ENCODE results near the gene AFAP1. TPM values are rescaled to one million over a fixed set of nuclear protein-coding genes. Genes with fewer than 3 reads are reported as not detected.

The AFAP1 gene
- total RNA-seq, 1 experiment from 2014 or later = 42.1 TPM

DNA sequence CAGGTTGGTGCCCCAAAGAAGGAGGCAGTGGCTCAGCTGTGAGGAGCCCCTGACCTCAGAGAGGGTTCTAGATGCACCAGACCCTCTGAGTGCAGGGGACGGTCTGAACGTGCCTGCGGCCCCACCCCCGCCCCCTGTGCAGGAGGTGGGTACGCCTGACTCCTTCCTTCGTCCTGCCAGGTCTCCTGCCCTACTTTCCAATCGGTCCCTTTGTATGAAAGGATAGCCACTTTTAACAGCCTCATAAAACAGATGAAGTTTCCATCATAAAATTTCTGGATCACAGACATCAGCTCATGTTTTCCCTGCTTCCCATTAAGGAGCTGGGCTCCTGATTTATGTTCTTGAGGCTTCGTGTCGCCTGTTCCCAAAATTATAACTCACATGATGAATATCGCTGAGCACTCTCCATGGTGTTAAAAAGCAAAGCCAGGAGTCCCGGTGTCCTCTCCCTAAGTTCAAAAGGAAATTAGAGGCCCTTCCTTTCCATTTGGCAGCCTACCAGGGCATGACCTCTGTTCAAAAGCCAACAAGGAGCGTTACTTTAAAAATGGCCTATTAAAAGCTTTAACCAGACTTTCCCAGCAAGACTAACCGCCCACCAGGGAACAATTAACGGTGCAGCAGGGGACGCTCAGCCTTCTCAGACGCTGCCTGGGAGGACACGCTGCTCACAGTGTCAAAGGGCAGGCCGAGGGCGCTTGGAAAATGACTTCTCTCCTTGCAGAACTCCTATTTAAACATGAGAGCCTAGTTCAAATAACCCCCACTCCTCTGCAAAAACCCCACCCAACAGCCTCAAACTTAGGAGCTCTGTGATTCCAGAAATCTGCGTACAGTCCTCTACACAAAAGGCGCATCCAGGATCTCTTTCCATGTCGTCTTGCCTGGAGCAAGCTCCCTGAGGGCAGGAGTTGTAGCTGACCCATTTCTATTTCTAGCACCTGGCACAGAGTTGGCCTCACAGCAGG is 181.9 kb downstream of the AFAP1 start:
- no peaks in the 10 kb centered on the region for H3K79me2 ChIP-seq (ENCODE audit: low read length)
- no peaks in the 10 kb centered on the region for H3K9me2 ChIP-seq (replicated peaks; ENCODE audit: low read length)
- ChIA-PET POLR2A (ENCODE audit: unreplicated experiment) (no interaction called here), CTCF (interaction anchor here (0.7 kb wide), 1 partner anchor 46 kb away, joined by 3 read pairs; no protein-coding TSS in a partner anchor)
- peaks cover 20% of the 10 kb centered on the region for H3K4me1 ChIP-seq (ENCODE audit: insufficient read depth, low read length)
- no peaks in the 10 kb centered on the region for H3F3A ChIP-seq (ENCODE audit: low read length, unreplicated experiment)
- ATAC-seq = no peak
- TF ChIP-seq, protein P1, sequence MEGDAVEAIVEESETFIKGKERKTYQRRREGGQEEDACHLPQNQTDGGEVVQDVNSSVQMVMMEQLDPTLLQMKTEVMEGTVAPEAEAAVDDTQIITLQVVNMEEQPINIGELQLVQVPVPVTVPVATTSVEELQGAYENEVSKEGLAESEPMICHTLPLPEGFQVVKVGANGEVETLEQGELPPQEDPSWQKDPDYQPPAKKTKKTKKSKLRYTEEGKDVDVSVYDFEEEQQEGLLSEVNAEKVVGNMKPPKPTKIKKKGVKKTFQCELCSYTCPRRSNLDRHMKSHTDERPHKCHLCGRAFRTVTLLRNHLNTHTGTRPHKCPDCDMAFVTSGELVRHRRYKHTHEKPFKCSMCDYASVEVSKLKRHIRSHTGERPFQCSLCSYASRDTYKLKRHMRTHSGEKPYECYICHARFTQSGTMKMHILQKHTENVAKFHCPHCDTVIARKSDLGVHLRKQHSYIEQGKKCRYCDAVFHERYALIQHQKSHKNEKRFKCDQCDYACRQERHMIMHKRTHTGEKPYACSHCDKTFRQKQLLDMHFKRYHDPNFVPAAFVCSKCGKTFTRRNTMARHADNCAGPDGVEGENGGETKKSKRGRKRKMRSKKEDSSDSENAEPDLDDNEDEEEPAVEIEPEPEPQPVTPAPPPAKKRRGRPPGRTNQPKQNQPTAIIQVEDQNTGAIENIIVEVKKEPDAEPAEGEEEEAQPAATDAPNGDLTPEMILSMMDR (conservative IDR thresholded peaks at IDR 0.05; ENCODE audit: low read depth, low read length) = no peak
- TF ChIP-seq EZH2 (IDR thresholded peaks at IDR 0.05; ENCODE audit: low read length, unreplicated experiment) = no peak
- TF ChIP-seq EZH2phosphoT487 (IDR thresholded peaks at IDR 0.05; ENCODE audit: borderline replicate concordance, low read length) = no peak
- no peak for DNase-seq
- intact Hi-C loops (cut with micrococcal nuclease) = no loop called here
- peaks cover 15% of the 10 kb centered on the region; the same call in 1 of the 2 replicates for H3K36me3 ChIP-seq (ENCODE audit: low read depth, low read length)
- H3K9me3 ChIP-seq (ENCODE audit: low read length) = no peaks in the 10 kb centered on the region
- H3K27ac ChIP-seq (ENCODE audit: low read length) = no peak overlapping the region
- H2AFZ ChIP-seq (ENCODE audit: low read length) = no peak overlapping the region
- no peaks in the 10 kb centered on the region for H3K27me3 ChIP-seq (ENCODE audit: low read length)
- no TSS peak for BruUV-seq (replicated peaks)
- no peak overlapping the region for H3K4me3 ChIP-seq (ENCODE audit: low read length)
- no peaks in the 10 kb centered on the region for H4K20me1 ChIP-seq (ENCODE audit: low read length)
- H3K4me2 ChIP-seq (ENCODE audit: low read length) = no peak overlapping the region
- H3K9ac ChIP-seq (ENCODE audit: low read length) = no peak overlapping the region

DNA sequence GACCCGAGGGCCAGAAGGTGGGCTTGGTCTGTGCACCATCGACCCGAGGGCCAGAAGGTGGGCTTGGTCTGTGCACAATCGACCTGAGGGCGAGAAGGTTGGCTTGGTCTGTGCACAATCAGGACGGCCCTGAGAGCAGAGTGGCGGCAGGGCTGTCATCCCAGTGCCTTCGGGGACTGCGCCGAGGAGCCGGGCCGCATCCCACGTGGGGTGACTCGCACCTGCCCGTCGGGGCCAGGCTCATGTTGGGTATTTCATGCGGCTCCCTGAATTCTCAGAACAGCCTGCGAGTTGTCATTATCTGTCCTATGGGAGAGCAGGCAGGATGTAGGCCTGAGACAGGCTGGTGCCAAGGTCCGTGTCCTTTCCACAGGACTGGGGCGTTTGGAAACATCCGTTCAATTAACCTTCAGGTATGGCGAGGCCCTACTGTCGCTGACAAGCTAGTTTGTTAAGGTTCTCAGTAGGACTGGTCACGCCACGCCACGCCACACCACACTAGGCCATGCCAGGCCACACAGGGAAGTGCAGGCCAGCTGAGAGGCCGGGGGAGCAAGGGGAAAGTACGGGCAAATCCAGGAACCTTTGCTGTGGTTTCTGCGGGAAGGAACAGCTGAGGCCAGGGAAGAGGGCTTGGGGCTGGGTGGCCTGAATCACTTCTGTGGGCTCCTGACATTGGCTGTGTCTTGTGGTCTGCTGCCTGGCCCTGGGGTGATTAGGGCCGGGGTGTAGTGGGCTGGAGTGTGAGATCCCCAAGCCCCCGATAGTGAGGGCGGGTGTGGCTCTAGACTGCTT is 182.9 kb downstream of the AFAP1 start:
- no TSS peak for BruUV-seq (replicated peaks)
- TF ChIP-seq EZH2 (IDR thresholded peaks at IDR 0.05; ENCODE audit: low read length, unreplicated experiment) (no peak), EZH2phosphoT487 (IDR thresholded peaks at IDR 0.05; ENCODE audit: borderline replicate concordance, low read length) (no peak)
- TF ChIP-seq, protein P1 (conservative IDR thresholded peaks at IDR 0.05; ENCODE audit: low read depth, low read length) = no peak
- Histone ChIP-seq H3K9me2 (replicated peaks; ENCODE audit: low read length) (no peaks in the 10 kb centered on the region), H3K79me2 (ENCODE audit: low read length) (no peaks in the 10 kb centered on the region), H3K4me1 (ENCODE audit: insufficient read depth, low read length) (peaks cover 23% of the 10 kb centered on the region), H3K4me2 (ENCODE audit: low read length) (no peak overlapping the region), H3K36me3 (ENCODE audit: low read depth, low read length) (peaks cover 5% of the 10 kb centered on the region; the same call in 1 of the 2 replicates), H3K27ac (ENCODE audit: low read length) (no peak overlapping the region), H3K9ac (ENCODE audit: low read length) (no peak overlapping the region), H4K20me1 (ENCODE audit: low read length) (no peaks in the 10 kb centered on the region), H3K27me3 (ENCODE audit: low read length) (no peaks in the 10 kb centered on the region), H3F3A (ENCODE audit: low read length, unreplicated experiment) (no peaks in the 10 kb centered on the region), H3K4me3 (ENCODE audit: low read length) (no peak overlapping the region), H3K9me3 (ENCODE audit: low read length) (no peaks in the 10 kb centered on the region), H2AFZ (ENCODE audit: low read length) (no peak overlapping the region)
- intact Hi-C loops (cut with micrococcal nuclease) = no loop called here
- CTCF ChIA-PET = interaction anchor here (0.7 kb wide), 1 partner anchor 47 kb away, joined by 3 read pairs; no protein-coding TSS in a partner anchor
- ATAC-seq (no peak), DNase-seq (no peak)
- POLR2A ChIA-PET (ENCODE audit: unreplicated experiment) = no interaction called here
